ENCODE measurements around the gene S100A6.

- no peak for TF ChIP-seq CTCF (IDR thresholded peaks at IDR 0.05)
- TF ChIP-seq POLR2A (IDR thresholded peaks at IDR 0.05) = no peak
Measured at GRCh38 chr1:153550398-153550758, 14.6 kb upstream of the S100A6 start.

Data from lower leg skin (tissue), 3 donors.